ENCODE measurements around the gene ATOSB.

ATOSB gene

DNA sequence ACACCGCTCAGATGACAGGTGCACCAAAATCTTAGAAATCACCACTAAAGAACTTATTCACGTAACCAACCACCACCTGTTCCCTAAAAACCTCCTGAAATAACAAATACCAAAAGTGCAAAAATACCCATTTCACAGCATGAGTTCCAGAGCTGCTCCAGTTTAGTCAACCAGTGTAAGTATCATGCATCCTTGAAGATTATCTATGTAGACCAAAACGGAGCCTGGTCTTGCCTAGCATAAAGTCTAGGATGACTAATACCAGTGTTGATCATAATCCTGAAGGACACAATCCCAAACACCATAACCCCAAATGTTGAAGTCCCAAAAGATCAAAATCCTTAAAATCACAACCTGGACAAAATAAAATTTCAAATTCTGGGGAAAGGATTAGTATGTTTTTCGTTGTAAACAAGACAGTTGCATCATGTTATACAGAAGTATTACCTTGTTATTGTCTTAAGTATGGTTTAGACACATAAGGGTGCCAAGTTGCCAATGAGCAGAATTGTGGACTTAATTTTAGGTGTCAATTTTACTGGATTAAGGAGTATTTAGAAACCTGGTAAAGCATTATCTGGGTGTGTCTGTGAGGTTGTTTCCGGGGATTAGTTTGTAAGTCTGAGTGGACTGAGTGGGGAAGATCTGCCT, 61.4 kb downstream of the ATOSB start:
- no peak for DNase-seq

Measured in NCI-H1105 (cell line).